A204.1 (cell line): ENCODE results near the gene ASB14.

ENCODE experiments used
- FAIRE-seq: peaks from 2 replicates; lab custom pipeline; 2012; peaks lifted over from hg19 to GRCh38; lab: Jason Lieb, UNC

Gene ASB14

GRCh38 chr3:57257678-57258077 is 34.8 kb downstream of the ASB14 start:
- FAIRE-seq: peak; percentile 59

DNA sequence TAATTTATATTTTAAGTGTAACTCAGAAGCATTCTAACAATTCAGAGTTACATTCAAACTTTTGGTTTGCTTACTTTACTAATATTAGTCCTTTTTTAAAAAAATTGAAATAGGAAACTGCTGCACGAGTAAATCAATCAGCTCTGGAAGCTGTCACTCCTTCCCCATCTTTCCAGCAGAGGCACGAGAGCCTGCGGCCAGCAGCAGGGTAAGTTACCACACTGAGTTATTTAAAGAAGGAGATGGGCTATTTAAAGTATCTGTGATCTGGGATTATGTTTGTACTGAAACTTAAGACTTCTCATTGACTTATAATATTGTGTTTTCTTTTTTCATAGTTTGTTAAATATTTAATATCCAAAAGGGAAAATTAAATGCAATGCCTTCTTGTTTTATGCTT is 35.6 kb downstream of the ASB14 start:
- no peak for FAIRE-seq

- no peak for FAIRE-seq
Measured at GRCh38 chr3:57252404-57252803, 40.1 kb downstream of the ASB14 start.

DNA sequence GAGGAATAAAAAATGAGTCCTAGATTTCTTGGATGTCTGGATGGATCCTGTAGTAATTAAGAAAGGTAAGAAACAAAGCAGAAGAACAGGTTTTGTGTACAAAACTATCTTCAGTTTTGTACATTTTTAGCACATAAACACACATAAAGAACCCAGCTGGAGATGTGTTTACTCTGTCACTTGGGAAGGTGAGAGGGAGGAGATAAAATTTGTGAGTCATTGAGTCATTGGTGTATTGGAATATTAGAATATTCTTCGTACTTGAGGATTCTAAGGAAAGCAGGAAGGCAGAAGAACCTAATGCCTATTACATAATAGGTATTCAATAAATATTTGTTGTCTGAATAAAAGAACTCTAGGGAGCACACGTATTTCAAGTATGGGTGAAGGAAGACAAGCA is 47.5 kb downstream of the ASB14 start:
- no peak for FAIRE-seq

GRCh38 chr3:57234613-57235575 is 57.6 kb downstream of the ASB14 start:
- FAIRE-seq: peak; percentile 87

GRCh38 chr3:57233799-57234198 is 58.7 kb downstream of the ASB14 start:
- FAIRE-seq: no peak

- FAIRE-seq: no peak
Measured at GRCh38 chr3:57230006-57230405, 62.5 kb downstream of the ASB14 start.

- FAIRE-seq: no peak
Measured at GRCh38 chr3:57227930-57228751, 64.3 kb downstream of the ASB14 start.

- no peak for FAIRE-seq
Measured at GRCh38 chr3:57227204-57227929, 65.1 kb downstream of the ASB14 start, which contains the start of gene APPL1. TSS of gene APPL1 (plus strand) at chr3:57227729. CDS start at chr3:57227884, 155 bp downstream.

DNA sequence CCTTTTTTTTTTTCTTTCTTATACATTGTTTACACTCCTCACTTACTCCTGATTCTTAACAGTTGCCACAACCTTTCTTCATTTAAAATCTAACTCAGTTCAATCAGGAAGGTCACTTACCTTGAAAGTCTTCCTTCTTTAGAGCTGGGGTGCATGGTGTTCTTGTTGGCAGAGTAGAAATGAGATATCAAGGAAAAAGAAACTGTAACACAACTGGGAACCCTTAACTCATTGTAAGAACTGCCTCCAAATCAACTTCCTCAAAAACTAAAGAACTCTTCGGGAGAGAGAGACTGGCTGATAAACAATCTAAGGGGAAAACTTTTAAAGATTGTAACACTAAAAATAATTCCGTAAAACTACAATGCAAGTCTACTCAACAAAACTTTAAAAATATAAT is 66.3 kb downstream of the ASB14 start:
- no peak for FAIRE-seq

GRCh38 chr3:57224856-57225255 is 67.6 kb downstream of the ASB14 start:
- FAIRE-seq: no peak

DNA sequence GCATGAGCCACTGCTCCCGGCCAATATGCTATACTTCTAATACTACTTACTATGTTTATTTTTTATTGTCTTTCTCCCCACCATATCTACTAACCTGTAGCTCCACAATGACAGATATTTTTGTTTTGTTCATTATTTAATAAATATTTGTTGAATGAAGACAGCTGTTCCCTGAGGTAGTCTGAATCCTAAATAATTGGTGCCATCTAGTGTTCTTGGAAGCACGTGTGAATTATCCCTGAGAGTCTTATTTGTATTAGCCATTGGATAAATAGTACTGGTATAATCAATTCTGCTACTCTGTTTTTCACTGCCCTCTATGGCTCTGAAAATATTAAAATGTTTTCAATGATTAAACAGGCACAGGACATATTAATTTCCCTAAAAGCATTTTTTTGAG is 70.6 kb downstream of the ASB14 start:
- peak; percentile 85 for FAIRE-seq
